Left cardiac atrium (tissue), 4 donors: Measurements from ENCODE around the gene TFPI2. TPM values are rescaled to one million over a fixed set of nuclear protein-coding genes. Genes with fewer than 3 reads are reported as not detected.
"Not testable (repeated sequence)": the region's sequence is repeated elsewhere in the genome, so short reads cannot be mapped to it uniquely, and the experiment has no call there.

Source experiments
- ATAC-seq, 2 donors: fragments of 200-7000 bp; cut with Tn5 transposase; one replicate each; pipeline ENCODE4 v1.9.1; 2020; ENCODE audit warnings: mild to moderate bottlenecking in 2 of 2, moderate library complexity in 2 of 2
- DNase-seq: peaks from one replicate; pipeline ENCODE4 v3.0.0-alpha.2; 2020
- intact Hi-C, 2 donors: fragments of 100-400 bp; cut with DNase I; formaldehyde crosslinking; loops; one replicate each; pipeline versions ENCODE4 v1.14.1 to v1.15.1; 2022 to 2023
- total RNA-seq, 2 donors: library from RNA; stranded (reverse); fragmentation: NEBNext Ultra II Directional; extraction: Animal tissue kit (Norgen Biotek cat#: 25700); gene quantifications; one replicate each; pipeline ENCODE4 v1.2.1, GENCODE V29; 2021
- donor health status: DM: no; HTN: yes; CAD: no.
- donor health status: DM: no; HTN: yes; CAD: no; lungs with severe emphysema.
- donor health status: DM: yes; HTN: yes; CAD: no.
- donor health status: Dilated cardiomyopathy.

Gene TFPI2
- total RNA-seq, 2 donors from 2014 or later, result 1.1 to 3.6 TPM

GRCh38 chr7:93911242-93911641 is 20.7 kb upstream of the TFPI2 start:
- ATAC-seq, result peak; percentile 55 to 60
- intact Hi-C loops, DNase-seq: not testable (repeated sequence)

- intact Hi-C loops, result no loop called here
- ATAC-seq, result peak; percentile 71 to 88
- peak; percentile 42 for DNase-seq
These were observed 19.8 kb upstream of the TFPI2 start for GRCh38 chr7:93910076-93910994.

GRCh38 chr7:93906267-93906666 is 15.7 kb upstream of the TFPI2 start, which contains the start of gene GNGT1:
TSS of gene GNGT1 (plus strand) at chr7:93906567. CDS start at chr7:93906747, 180 bp downstream.
- intact Hi-C loops, result loop anchor here in 1 of 2 donors (10.0 kb wide), 1 partner anchor 189 kb away; no protein-coding TSS in a partner anchor
- DNase-seq (no peak), ATAC-seq (no peak)

GRCh38 chr7:93902777-93903423 is 12.3 kb upstream of the TFPI2 start:
- intact Hi-C loops, result loop anchor here (5.0 to 10.0 kb wide), 4 partner anchors 99 to 374 kb away; partner anchors contain the start of gene BET1 (in 1 of the 2)
- ATAC-seq (peak; percentile 38 to 48), DNase-seq (peak; percentile 26)

- ATAC-seq, result no peak
- DNase-seq, result no peak
- intact Hi-C loops, result no loop called here
These were observed 7.1 kb upstream of the TFPI2 start for GRCh38 chr7:93897680-93898079.

GRCh38 chr7:93895859-93896600 is 5.5 kb upstream of the TFPI2 start:
- ATAC-seq (no peak), DNase-seq (no peak)
- intact Hi-C loops, result no loop called here

GRCh38 chr7:93894966-93895640 is 4.5 kb upstream of the TFPI2 start:
- ATAC-seq (peak in 1 of 2 donors; percentile 70), DNase-seq (no peak)
- intact Hi-C loops, result no loop called here

- DNase-seq, result no peak
- intact Hi-C loops, result no loop called here
- ATAC-seq, result no peak
These were observed 3.9 kb upstream of the TFPI2 start for GRCh38 chr7:93894426-93894825.

GRCh38 chr7:93890041-93890463 is 501 bp downstream of the TFPI2 start:
- ATAC-seq (peak; percentile 75 to 78), DNase-seq (peak; percentile 35)
- intact Hi-C loops, result no loop called here

- intact Hi-C loops, result no loop called here
- ATAC-seq, result no peak
- DNase-seq, result no peak
These were observed 1.3 kb downstream of the TFPI2 start for GRCh38 chr7:93889261-93889660.

- intact Hi-C loops, result no loop called here
- DNase-seq (no peak), ATAC-seq (no peak)
These were observed 6.0 kb downstream of the TFPI2 start for GRCh38 chr7:93884541-93884940.

- intact Hi-C loops, result no loop called here
- ATAC-seq (no peak), DNase-seq (no peak)
These were observed 6.6 kb downstream of the TFPI2 start for GRCh38 chr7:93883917-93884345.

- ATAC-seq, result no peak
- DNase-seq, result no peak
- intact Hi-C loops, result no loop called here
These were observed 7.3 kb downstream of the TFPI2 start for GRCh38 chr7:93883078-93883916.

GRCh38 chr7:93882468-93882867 is 8.1 kb downstream of the TFPI2 start:
- no peak for DNase-seq
- ATAC-seq, result no peak
- intact Hi-C loops, result no loop called here

GRCh38 chr7:93879356-93879755 is 11.2 kb downstream of the TFPI2 start:
- no peak for DNase-seq
- ATAC-seq, result no peak
- intact Hi-C loops, result no loop called here

- DNase-seq (no peak), ATAC-seq (no peak)
- intact Hi-C loops, result no loop called here
These were observed 12.8 kb downstream of the TFPI2 start for GRCh38 chr7:93877742-93878141.

- ATAC-seq (no peak), DNase-seq (no peak)
- intact Hi-C loops, result no loop called here
These were observed 16.5 kb downstream of the TFPI2 start for GRCh38 chr7:93873998-93874574.

GRCh38 chr7:93866886-93867285 is 23.7 kb downstream of the TFPI2 start:
- no peak for ATAC-seq
- intact Hi-C loops, result no loop called here

More at GRCh38 chr7:93866886-93867285, 23.7 kb downstream of the TFPI2 start:
- no peak for DNase-seq
